Parathyroid adenoma (tissue), 2 donors: ENCODE results near the gene SUN1.

Experiments used
- H2AFZ ChIP-seq: fragments of 300-600 bp; sonication (generic); one replicate; pipeline ENCODE4 v1.7.0; 2017; ENCODE audit warnings: antibody characterized with exemption, mild to moderate bottlenecking
- H3K27ac ChIP-seq: fragments of 300-600 bp; sonication (generic); one replicate; pipeline ENCODE4 v1.7.0; 2017
- H3K27me3 ChIP-seq: fragments of 300-600 bp; sonication (generic); one replicate; pipeline ENCODE4 v1.7.0; 2017; ENCODE audit warnings: low read length; ENCODE audit not compliant: control insufficient read depth, insufficient read depth
- H3K36me3 ChIP-seq: fragments of 300-600 bp; sonication (generic); one replicate; pipeline ENCODE4 v1.7.0; 2017; ENCODE audit warnings: low read length; ENCODE audit not compliant: control insufficient read depth, insufficient read depth
- H3K4me1 ChIP-seq: fragments of 300-600 bp; sonication (generic); one replicate; pipeline ENCODE4 v1.7.0; 2017; ENCODE audit warnings: control low read depth
- H3K4me2 ChIP-seq: fragments of 300-600 bp; sonication (generic); one replicate; pipeline ENCODE4 v1.7.0; 2017; ENCODE audit warnings: low read length
- H3K4me3 ChIP-seq: fragments of 300-600 bp; sonication (generic); one replicate; pipeline ENCODE4 v1.7.0; 2017; ENCODE audit warnings: low read depth, low read length
- H3K79me2 ChIP-seq: fragments of 300-600 bp; sonication (generic); one replicate; pipeline ENCODE4 v1.7.0; 2017; ENCODE audit warnings: control low read depth
- H3K9ac ChIP-seq: fragments of 300-600 bp; sonication (generic); one replicate; pipeline ENCODE4 v1.7.0; 2017; ENCODE audit warnings: mild to moderate bottlenecking
- H3K9me3 ChIP-seq: fragments of 300-600 bp; sonication (generic); one replicate; pipeline ENCODE4 v1.7.0; 2017; ENCODE audit warnings: low read length; ENCODE audit not compliant: control insufficient read depth
- CTCF ChIP-seq: fragments of 300-600 bp; sonication (generic); IDR thresholded peaks from one replicate; pipeline ENCODE4 v1.7.0; 2017; ENCODE audit warnings: antibody characterized with exemption, mild to moderate bottlenecking
- donor health status: primary hyperparathyroidism.

Gene SUN1

GRCh38 chr7:911791-912480 is 79.7 kb downstream of the SUN1 start:
- Histone ChIP-seq H3K4me1 (no peaks in the 10 kb centered on the region), H3K4me3 (no peak overlapping the region), H3K79me2 (no peaks in the 10 kb centered on the region), H3K9me3 (no peaks in the 10 kb centered on the region), H3K4me2 (no peak overlapping the region), H3K27me3 (no peaks in the 10 kb centered on the region), H3K36me3 (no peaks in the 10 kb centered on the region), H3K27ac (no peak overlapping the region), H2AFZ (no peak overlapping the region), H3K9ac (no peak overlapping the region)
- no peak for TF ChIP-seq CTCF

- Histone ChIP-seq H3K36me3 (no peaks in the 10 kb centered on the region), H3K4me3 (no peak overlapping the region), H3K79me2 (no peaks in the 10 kb centered on the region), H3K27ac (no peak overlapping the region), H3K27me3 (no peaks in the 10 kb centered on the region), H3K9me3 (no peaks in the 10 kb centered on the region), H3K4me1 (no peaks in the 10 kb centered on the region), H3K4me2 (no peak overlapping the region), H3K9ac (no peak overlapping the region), H2AFZ (no peak overlapping the region)
- no peak for TF ChIP-seq CTCF
These were observed 81.7 kb downstream of the SUN1 start for GRCh38 chr7:913736-914520.

GRCh38 chr7:914521-915194 is 82.4 kb downstream of the SUN1 start:
- H3K79me2 ChIP-seq = no peaks in the 10 kb centered on the region
- H3K36me3 ChIP-seq = no peaks in the 10 kb centered on the region
- H3K27me3 ChIP-seq = no peaks in the 10 kb centered on the region
- H3K9me3 ChIP-seq = no peaks in the 10 kb centered on the region
- H3K9ac ChIP-seq = no peak overlapping the region
- H3K4me1 ChIP-seq = no peaks in the 10 kb centered on the region
- H3K27ac ChIP-seq = no peak overlapping the region
- no peak for TF ChIP-seq CTCF
- no peak overlapping the region for H3K4me2 ChIP-seq
- H2AFZ ChIP-seq = no peak overlapping the region
- no peak overlapping the region for H3K4me3 ChIP-seq

GRCh38 chr7:915291-916218 is 83.3 kb downstream of the SUN1 start:
- H3K79me2 ChIP-seq = no peaks in the 10 kb centered on the region
- no peak overlapping the region for H3K4me2 ChIP-seq
- no peak overlapping the region for H3K9ac ChIP-seq
- no peak for TF ChIP-seq CTCF
- no peak overlapping the region for H2AFZ ChIP-seq
- H3K9me3 ChIP-seq = no peaks in the 10 kb centered on the region
- H3K36me3 ChIP-seq = no peaks in the 10 kb centered on the region
- no peaks in the 10 kb centered on the region for H3K4me1 ChIP-seq
- no peak overlapping the region for H3K4me3 ChIP-seq
- H3K27me3 ChIP-seq = no peaks in the 10 kb centered on the region
- H3K27ac ChIP-seq = no peak overlapping the region
